Measurements from ENCODE around the gene CD59. TPM values are rescaled to one million over a fixed set of nuclear protein-coding genes. Genes with fewer than 3 reads are reported as not detected.

The CD59 gene
- total RNA-seq, 2 donors from 2014 or later = 10.0 to 35.5 TPM

DNA sequence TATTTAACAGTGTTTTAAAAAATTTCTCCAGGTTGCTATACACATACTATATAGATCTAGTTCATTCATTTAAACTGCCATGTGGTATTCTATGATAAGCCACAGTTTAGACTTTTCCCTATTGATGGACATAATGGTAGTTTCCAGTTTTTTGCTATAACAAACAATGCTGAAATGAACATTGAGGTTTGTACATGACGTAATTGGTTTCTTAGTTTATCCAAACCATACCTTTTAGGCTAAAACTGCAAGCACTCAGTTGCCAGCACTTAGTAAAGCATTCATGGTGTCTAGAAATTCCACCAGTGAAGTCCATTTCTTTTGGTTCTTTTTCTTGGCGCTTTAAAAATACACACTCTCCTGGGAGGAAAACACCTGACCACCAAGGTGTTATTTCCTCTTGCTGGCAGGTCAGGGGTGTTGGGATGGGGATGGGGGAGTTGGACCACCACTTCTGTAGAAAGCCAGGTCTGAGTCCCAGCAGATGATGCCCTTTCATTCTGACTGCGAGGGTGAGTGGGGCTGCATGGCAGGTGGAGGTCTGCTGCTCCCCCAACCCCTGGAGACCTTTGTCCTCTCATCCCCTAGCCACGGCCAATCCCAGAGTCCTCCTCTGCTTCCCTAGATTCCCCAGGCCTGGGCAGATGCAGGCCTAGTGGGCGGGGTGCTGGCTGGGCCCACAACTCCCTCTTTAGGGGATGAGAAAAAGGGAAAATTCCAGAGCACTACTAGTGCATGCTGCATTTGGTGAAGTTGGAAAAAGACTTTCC is 76.7 kb downstream of the CD59 start:
- H3K27me3 Mint-ChIP-seq (ENCODE audit: low read depth) = peaks cover 15% of the 10 kb centered on the region
- no peak for ATAC-seq (replicated peaks in 1 of 2)
- H3K4me3 Mint-ChIP-seq = no peak overlapping the region
- no peak for DNase-seq
- H3K27ac Mint-ChIP-seq = no peak overlapping the region
- H3K9me3 Mint-ChIP-seq = no peaks in the 10 kb centered on the region
- no peaks in the 10 kb centered on the region for H3K4me1 Mint-ChIP-seq (ENCODE audit: low read depth)
- no peaks in the 10 kb centered on the region for H3K36me3 Mint-ChIP-seq (ENCODE audit: insufficient read depth in 2 of 2)

DNA sequence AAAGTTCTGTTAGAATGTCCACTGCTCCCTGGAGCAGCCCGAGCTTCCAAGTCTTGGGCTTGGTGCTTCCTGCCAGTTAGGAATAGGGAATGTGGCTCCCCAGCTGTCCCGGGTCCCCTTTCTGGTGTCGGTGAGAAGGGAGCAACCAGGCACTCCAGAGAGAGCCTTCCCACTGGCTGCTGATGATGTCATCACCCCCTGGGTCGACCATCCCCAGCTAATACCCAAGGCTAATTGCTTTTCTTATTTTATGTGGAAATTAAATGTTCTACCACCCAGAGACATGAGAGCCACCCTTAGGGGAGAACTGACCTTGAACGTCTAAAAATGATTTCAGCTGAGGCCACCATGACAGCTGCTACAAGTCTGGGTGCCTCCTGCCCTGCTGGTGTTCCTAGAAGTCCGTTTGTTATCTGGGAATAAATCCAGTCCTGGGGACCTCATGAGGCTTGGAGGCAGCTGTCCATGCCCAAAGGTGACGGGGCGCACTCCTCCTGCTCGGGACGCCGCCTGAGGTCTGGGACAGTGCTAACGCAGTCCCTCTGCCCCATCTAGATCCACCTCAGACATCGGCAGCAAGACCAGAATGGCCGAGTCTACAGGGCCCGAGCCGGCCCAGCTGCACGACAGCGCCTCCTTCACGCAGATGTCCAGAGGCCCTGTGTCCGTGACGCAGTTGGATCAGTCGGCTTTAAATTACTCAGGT is 77.9 kb downstream of the CD59 start:
- H3K27ac Mint-ChIP-seq = no peak overlapping the region
- H3K36me3 Mint-ChIP-seq (ENCODE audit: insufficient read depth in 2 of 2) = no peaks in the 10 kb centered on the region
- DNase-seq = no peak
- peaks cover 20% of the 10 kb centered on the region for H3K27me3 Mint-ChIP-seq (ENCODE audit: low read depth)
- ATAC-seq (replicated peaks in 1 of 2) = no peak
- H3K9me3 Mint-ChIP-seq = no peaks in the 10 kb centered on the region
- H3K4me1 Mint-ChIP-seq (ENCODE audit: low read depth) = no peaks in the 10 kb centered on the region
- H3K4me3 Mint-ChIP-seq = no peak overlapping the region

DNA sequence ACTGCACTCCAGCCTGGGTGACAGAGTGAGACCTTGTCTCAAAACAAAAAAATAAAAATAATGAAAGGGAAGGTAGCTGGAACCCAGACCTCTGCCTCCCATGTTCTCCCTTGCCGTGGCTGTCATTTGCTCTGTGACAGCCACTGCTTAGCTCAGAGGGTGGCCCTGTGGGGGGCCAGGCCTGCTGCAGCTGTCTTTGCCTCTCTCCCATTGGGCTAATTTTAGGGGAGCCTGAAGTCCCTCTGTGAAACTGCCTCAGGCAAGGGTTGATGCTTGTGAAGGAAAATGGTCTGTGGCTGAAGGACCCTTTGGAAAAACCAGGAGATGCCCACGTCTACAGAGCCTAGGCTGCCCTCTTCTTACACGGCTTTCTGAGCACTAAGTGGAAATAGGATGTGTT is 78.5 kb downstream of the CD59 start:
- Mint-ChIP-seq H3K4me1 (ENCODE audit: low read depth) (no peaks in the 10 kb centered on the region), H3K4me3 (no peak overlapping the region), H3K27me3 (ENCODE audit: low read depth) (peaks cover 20% of the 10 kb centered on the region), H3K36me3 (ENCODE audit: insufficient read depth in 2 of 2) (no peaks in the 10 kb centered on the region), H3K27ac (no peak overlapping the region), H3K9me3 (no peaks in the 10 kb centered on the region)
- DNase-seq (no peak), ATAC-seq (replicated peaks in 1 of 2) (no peak)

DNA sequence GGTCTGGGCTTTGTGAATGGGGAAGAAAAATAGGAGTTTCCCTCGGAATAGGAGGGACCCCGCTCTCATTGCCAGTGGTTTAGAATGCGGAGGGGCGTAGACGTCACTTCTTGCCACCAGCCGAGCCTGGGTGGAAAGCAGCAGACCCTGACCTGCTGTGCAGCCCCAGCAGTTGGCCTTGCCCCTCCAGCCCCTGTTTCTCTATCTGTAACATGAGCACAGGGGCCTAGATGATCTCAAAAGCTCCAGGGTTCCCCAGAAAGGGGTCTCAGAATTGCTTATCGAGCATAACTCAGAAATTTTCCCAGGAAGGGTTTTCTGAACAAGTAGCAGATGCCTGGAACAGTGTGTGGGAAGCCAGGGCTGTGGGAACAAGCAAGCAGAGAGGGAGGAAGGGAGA is 79.5 kb downstream of the CD59 start:
- Mint-ChIP-seq H3K9me3 (no peaks in the 10 kb centered on the region), H3K4me1 (ENCODE audit: low read depth) (no peaks in the 10 kb centered on the region), H3K36me3 (ENCODE audit: insufficient read depth in 2 of 2) (no peaks in the 10 kb centered on the region), H3K27ac (no peak overlapping the region), H3K4me3 (no peak overlapping the region), H3K27me3 (ENCODE audit: low read depth) (peaks cover 28% of the 10 kb centered on the region)
- no peak for DNase-seq
- no peak for ATAC-seq (replicated peaks in 1 of 2)

DNA sequence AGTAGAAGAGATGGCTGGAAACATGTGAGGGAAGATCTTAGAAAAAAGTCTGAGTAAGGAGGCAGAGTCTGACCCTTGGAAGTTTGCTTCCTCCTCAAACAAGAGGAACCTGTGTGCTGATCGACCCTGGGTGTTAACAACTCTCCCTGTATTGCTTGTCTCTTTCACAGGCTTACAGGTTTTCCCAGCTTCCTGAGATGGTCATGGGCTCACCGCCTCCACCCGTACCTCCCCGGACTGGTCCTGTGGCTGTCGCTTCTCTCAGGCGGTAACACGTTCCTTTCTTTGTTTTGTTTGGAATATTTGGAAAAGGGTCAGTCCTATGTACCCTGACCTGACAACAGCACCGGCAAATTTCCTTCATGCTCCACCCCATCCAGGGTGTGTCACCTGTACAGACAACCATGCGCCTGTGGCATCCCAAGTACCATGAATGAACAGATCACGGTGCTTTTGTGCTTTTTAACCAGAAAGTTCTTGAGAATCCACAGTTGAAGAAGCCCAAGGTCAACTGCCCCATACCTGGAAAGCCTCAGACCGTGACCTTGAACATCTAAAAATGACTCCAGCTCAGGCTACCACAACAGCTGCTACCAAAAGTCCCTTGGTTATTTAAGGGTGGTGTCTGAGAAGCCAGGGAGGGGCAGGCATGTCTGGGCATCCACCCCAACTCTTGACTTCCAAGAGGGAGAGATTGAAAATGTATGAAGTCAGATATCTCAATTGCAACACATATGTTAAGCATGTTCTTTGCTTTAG is 80.2 kb downstream of the CD59 start:
- ATAC-seq (replicated peaks in 1 of 2) (no peak), DNase-seq (no peak)
- Mint-ChIP-seq H3K4me1 (ENCODE audit: low read depth) (no peaks in the 10 kb centered on the region), H3K36me3 (ENCODE audit: insufficient read depth in 2 of 2) (no peaks in the 10 kb centered on the region), H3K9me3 (no peaks in the 10 kb centered on the region), H3K4me3 (no peak overlapping the region), H3K27me3 (ENCODE audit: low read depth) (peaks cover 31% of the 10 kb centered on the region), H3K27ac (no peak overlapping the region)

DNA sequence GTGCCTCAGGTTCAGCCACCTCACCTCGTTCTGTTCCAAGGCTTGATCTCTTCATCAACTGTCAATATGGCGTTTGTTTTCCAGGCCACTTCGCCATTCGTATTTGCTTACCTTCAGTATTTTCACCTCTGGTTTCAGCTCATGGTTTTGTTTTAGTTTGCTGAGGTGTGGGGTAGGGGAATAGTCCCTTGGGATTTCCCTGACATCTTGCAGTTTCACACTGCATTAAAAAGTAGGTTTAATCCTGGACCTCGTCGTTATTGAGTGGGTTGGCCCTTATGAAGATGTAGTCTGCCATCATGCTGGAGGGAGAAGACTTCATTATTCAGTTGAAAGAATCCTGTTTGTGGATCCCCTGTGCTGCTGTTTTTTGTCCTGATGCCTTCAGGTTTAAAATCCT is 81.6 kb downstream of the CD59 start:
- Mint-ChIP-seq H3K27me3 (ENCODE audit: low read depth) (peaks cover 40% of the 10 kb centered on the region), H3K4me1 (ENCODE audit: low read depth) (no peaks in the 10 kb centered on the region), H3K27ac (no peak overlapping the region), H3K4me3 (no peak overlapping the region), H3K36me3 (ENCODE audit: insufficient read depth in 2 of 2) (no peaks in the 10 kb centered on the region), H3K9me3 (no peaks in the 10 kb centered on the region)
- DNase-seq (no peak), ATAC-seq (replicated peaks in 1 of 2) (no peak)

Other genes starting within 250 kb of the CD59 start
- gene C11orf91, start 35.6 kb downstream of the CD59 start, total RNA-seq = not detected
- 10 to 100 TPM; 20.1 to 22.2 TPM for gene FBXO3, start 38.1 kb upstream of the CD59 start, total RNA-seq
- not detected for gene LMO2, start 155.7 kb upstream of the CD59 start, total RNA-seq

Measured in activated T-cell treated with anti-CD3 and anti-CD28 coated beads, Interleukin-2, amount 50 U/mL, for 72 hours (primary cell).